ENCODE measurements around the gene PLA1A. TPM values are rescaled to one million over a fixed set of nuclear protein-coding genes. Genes with fewer than 3 reads are reported as not detected.

Gene PLA1A
- total and polyA plus RNA-seq, 2 experiments from 2014 or later, result not detected

DNA sequence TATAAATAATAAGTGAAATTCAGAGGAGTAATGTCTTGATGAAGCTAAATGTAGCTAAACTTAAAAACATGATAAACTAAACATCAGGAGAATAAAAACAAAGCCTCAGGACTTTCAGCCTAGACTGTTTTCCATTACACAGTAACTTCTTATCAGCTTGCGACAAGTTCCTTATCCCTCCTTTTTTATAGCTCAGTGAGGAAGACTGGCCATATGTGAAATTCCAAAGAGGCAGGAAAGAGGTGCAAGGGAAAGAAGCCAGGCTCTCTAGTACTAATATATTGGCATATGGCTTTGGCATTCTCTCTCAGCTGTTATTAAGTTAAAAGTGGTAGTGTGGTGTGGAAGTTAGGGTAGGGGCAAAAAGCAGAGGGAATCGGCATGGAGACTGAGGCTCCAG lies 75.1 kb downstream of the PLA1A start:
- DNase-seq, result no peak

DNA sequence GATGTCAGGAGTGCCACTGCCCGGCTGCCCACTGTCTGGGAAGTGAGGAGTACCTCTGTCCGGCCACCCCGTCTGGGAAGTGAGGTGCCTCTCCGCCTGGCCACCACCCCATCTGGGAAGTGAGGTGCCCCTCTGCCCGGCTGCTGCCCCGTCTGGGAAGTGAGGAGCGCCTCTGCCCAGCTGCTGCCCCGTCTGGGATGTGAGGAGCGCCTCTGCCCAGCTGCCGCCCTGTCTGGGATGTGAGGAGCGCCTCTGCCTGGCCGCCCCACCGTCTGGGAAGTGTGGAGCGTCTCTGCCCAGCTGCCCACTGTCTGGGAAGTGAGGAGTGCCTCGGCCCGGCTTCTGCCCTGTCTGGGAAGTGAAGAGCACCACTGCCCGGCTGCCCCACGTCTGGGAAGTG lies 76.2 kb downstream of the PLA1A start:
- Histone ChIP-seq H3K27ac (no peak overlapping the region), H3F3A (ENCODE audit: insufficient read depth) (0 out of 2 replicates have a peak, but pooled peaks cover 5% of the 10 kb centered on the region), H3K9me2 (ENCODE audit: insufficient read depth) (no peaks in the 10 kb centered on the region), H3K4me1 (ENCODE audit: insufficient read depth) (peaks cover 22% of the 10 kb centered on the region), H4K20me1 (ENCODE audit: insufficient read depth) (no peaks in the 10 kb centered on the region), H3K9me3 (ENCODE audit: low read depth) (no peaks in the 10 kb centered on the region), H3K79me2 (ENCODE audit: insufficient read depth) (peaks cover 19% of the 10 kb centered on the region), H3K27me3 (replicated peaks; ENCODE audit: insufficient read depth) (no peaks in the 10 kb centered on the region), H3K4me2 (ENCODE audit: unreplicated experiment) (no peak overlapping the region), H2AFZ (no peak overlapping the region), H3K9ac (no peak overlapping the region), H3K4me3 (no peak overlapping the region), H3K36me3 (ENCODE audit: low read depth) (peaks cover 8% of the 10 kb centered on the region; the same call in 1 of the 2 replicates)
- in situ Hi-C loops (cut with MboI), result no loop called here
- no peak for DNase-seq
- 90 to 97% methylated on average over 17 to 18 of the region's 18 CpGs for WGBS, 2 experiments (ENCODE audit: low coverage in 1 of 2, low lambda C conversion rate in 2 of 2, missing lambda C conversion rate in 2 of 2)
- TF ChIP-seq EZH2phosphoT487 (IDR thresholded peaks at IDR 0.05; ENCODE audit: insufficient read depth, low read depth), result no peak
- no peak for TF ChIP-seq EZH2 (IDR thresholded peaks at IDR 0.05; ENCODE audit: insufficient read depth, poor library complexity, severe bottlenecking)

More for the DNA sequence above, 75.1 kb downstream of the PLA1A start:
- Histone ChIP-seq H2AFZ (no peak overlapping the region), H3K4me1 (ENCODE audit: insufficient read depth) (peaks cover 21% of the 10 kb centered on the region), H3K27ac (no peak overlapping the region), H3K79me2 (ENCODE audit: insufficient read depth) (peaks cover 19% of the 10 kb centered on the region), H3K4me3 (no peak overlapping the region), H3K27me3 (replicated peaks; ENCODE audit: insufficient read depth) (no peaks in the 10 kb centered on the region), H4K20me1 (ENCODE audit: insufficient read depth) (no peaks in the 10 kb centered on the region), H3K9me2 (ENCODE audit: insufficient read depth) (no peaks in the 10 kb centered on the region), H3K36me3 (ENCODE audit: low read depth) (peaks cover 12% of the 10 kb centered on the region; the same call in 1 of the 2 replicates), H3K9ac (no peak overlapping the region), H3K4me2 (ENCODE audit: unreplicated experiment) (no peak overlapping the region), H3K9me3 (ENCODE audit: low read depth) (no peaks in the 10 kb centered on the region), H3F3A (ENCODE audit: insufficient read depth) (0 out of 2 replicates have a peak, but pooled peaks cover 5% of the 10 kb centered on the region)
- TF ChIP-seq EZH2 (IDR thresholded peaks at IDR 0.05; ENCODE audit: insufficient read depth, poor library complexity, severe bottlenecking) (no peak), EZH2phosphoT487 (IDR thresholded peaks at IDR 0.05; ENCODE audit: insufficient read depth, low read depth) (no peak)
- in situ Hi-C loops (cut with MboI), result no loop called here
- WGBS, 2 experiments (ENCODE audit: low coverage in 1 of 2, low lambda C conversion rate in 2 of 2, missing lambda C conversion rate in 2 of 2), result 72 to 73% methylated on average over 2 of the region's 2 CpGs

DNA sequence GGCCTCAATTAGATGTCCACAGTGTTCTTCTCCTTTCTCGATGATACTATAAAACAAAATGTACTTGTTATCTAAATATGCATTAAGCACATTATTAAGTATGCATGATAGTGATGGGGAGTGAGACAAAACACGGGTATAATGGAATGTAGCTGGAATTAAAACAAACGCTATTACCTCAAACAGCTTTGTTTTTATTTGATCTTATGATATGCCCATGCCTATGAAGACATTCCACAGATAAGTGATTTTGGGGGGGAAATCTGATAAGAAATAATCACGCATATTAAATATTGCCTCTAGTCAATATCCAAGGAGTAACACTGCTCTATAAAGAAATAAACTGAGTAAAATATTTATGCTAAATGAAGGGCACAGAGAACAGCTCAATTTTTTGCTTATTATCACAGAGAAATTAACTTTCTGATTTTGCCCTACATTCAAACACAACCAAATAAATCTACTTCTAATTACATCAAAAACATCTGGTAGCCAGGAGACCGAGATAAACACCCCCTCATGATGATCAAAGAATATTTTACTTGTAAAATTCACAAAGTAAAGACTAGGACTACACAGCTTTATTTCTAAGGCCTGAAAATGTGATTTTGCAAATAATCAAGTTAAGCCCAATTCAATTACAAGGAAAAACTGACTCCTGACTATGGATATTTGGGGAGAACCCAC lies 77.6 kb downstream of the PLA1A start:
- Histone ChIP-seq H3K79me2 (ENCODE audit: insufficient read depth) (peaks cover 19% of the 10 kb centered on the region), H3K4me2 (ENCODE audit: unreplicated experiment) (peak overlapping the region; percentile 93), H3K4me1 (ENCODE audit: insufficient read depth) (peaks cover 15% of the 10 kb centered on the region), H4K20me1 (ENCODE audit: insufficient read depth) (no peaks in the 10 kb centered on the region), H3K4me3 (peak overlapping the region; percentile 80), H3K9ac (no peak overlapping the region), H3K9me3 (ENCODE audit: low read depth) (no peaks in the 10 kb centered on the region), H3F3A (ENCODE audit: insufficient read depth) (0 out of 2 replicates have a peak, but pooled peaks cover 5% of the 10 kb centered on the region), H3K27ac (no peak overlapping the region), H2AFZ (no peak overlapping the region), H3K36me3 (ENCODE audit: low read depth) (0 out of 2 replicates have a peak, but pooled peaks cover 3% of the 10 kb centered on the region), H3K27me3 (replicated peaks; ENCODE audit: insufficient read depth) (no peaks in the 10 kb centered on the region), H3K9me2 (ENCODE audit: insufficient read depth) (no peaks in the 10 kb centered on the region)
- DNase-seq, result no peak
- no peak for TF ChIP-seq EZH2phosphoT487 (IDR thresholded peaks at IDR 0.05; ENCODE audit: insufficient read depth, low read depth)
- TF ChIP-seq EZH2 (IDR thresholded peaks at IDR 0.05; ENCODE audit: insufficient read depth, poor library complexity, severe bottlenecking), result no peak
- WGBS, 2 experiments (ENCODE audit: low coverage in 1 of 2, low lambda C conversion rate in 2 of 2, missing lambda C conversion rate in 2 of 2), result 76 to 80% methylated on average over 5 of the region's 5 CpGs
- in situ Hi-C loops (cut with MboI), result loop anchor here (25.0 kb wide), 1 partner anchor 788 kb away; no protein-coding TSS in a partner anchor

DNA sequence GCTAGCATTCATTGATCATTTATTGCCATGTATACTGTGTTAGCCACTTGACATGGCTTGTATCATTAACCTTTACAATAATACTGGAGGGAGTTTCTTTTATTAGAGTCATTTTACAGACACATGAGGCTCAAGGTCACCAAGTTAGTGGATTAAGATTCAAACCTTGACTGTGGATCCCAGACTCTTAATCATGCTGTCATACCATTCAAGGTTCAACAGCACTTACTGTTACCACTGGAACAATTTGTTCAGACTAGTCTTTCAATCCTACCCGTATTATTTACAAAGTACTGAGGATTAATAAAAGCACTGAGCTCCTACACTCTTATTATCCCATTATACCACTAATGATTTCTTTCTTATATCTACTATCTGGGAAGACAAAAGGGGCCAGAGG lies 78.3 kb downstream of the PLA1A start:
- Histone ChIP-seq H2AFZ (peak overlapping the region; percentile 94), H3F3A (ENCODE audit: insufficient read depth) (0 out of 2 replicates have a peak, but pooled peaks cover 5% of the 10 kb centered on the region), H3K4me3 (peak overlapping the region; percentile 80), H3K27me3 (replicated peaks; ENCODE audit: insufficient read depth) (no peaks in the 10 kb centered on the region), H4K20me1 (ENCODE audit: insufficient read depth) (no peaks in the 10 kb centered on the region), H3K4me2 (ENCODE audit: unreplicated experiment) (peak overlapping the region; percentile 93), H3K27ac (no peak overlapping the region), H3K9me3 (ENCODE audit: low read depth) (no peaks in the 10 kb centered on the region), H3K79me2 (ENCODE audit: insufficient read depth) (peaks cover 19% of the 10 kb centered on the region), H3K36me3 (ENCODE audit: low read depth) (0 out of 2 replicates have a peak, but pooled peaks cover 3% of the 10 kb centered on the region), H3K9me2 (ENCODE audit: insufficient read depth) (no peaks in the 10 kb centered on the region), H3K4me1 (ENCODE audit: insufficient read depth) (peaks cover 14% of the 10 kb centered on the region), H3K9ac (peak overlapping the region; percentile 79)
- no peak for DNase-seq
- 90 to 98% methylated on average over 1 of the region's 1 CpG for WGBS, 2 experiments (ENCODE audit: low coverage in 1 of 2, low lambda C conversion rate in 2 of 2, missing lambda C conversion rate in 2 of 2)
- TF ChIP-seq EZH2 (IDR thresholded peaks at IDR 0.05; ENCODE audit: insufficient read depth, poor library complexity, severe bottlenecking) (no peak), EZH2phosphoT487 (IDR thresholded peaks at IDR 0.05; ENCODE audit: insufficient read depth, low read depth) (no peak)
- in situ Hi-C loops (cut with MboI), result loop anchor here (25.0 kb wide), 1 partner anchor 789 kb away; no protein-coding TSS in a partner anchor

All from GM23248 (cell line).